GM15510 (cell line): Measurements from ENCODE around the gene LIPT2.

Experiments used
- POLR2A ChIP-seq: IDR thresholded peaks from 3 replicates; pipeline ENCODE4 v1.6.1; 2011; ENCODE audit warnings: borderline replicate concordance; ENCODE audit not compliant: insufficient read length; ENCODE audit errors: extremely low read depth

The LIPT2 gene

GRCh38 chr11:74520316-74520715 is 26.8 kb upstream of the LIPT2 start:
- no peak for TF ChIP-seq POLR2A

- TF ChIP-seq POLR2A = no peak
Observed at GRCh38 chr11:74519710-74520109, 26.2 kb upstream of the LIPT2 start.

- TF ChIP-seq POLR2A = no peak
Observed at GRCh38 chr11:74507582-74507981, 14.1 kb upstream of the LIPT2 start.

GRCh38 chr11:74506823-74507222 is 13.3 kb upstream of the LIPT2 start:
- TF ChIP-seq POLR2A = no peak

- TF ChIP-seq POLR2A = no peak
Observed at GRCh38 chr11:74505911-74506310, 12.4 kb upstream of the LIPT2 start.

GRCh38 chr11:74504100-74504691 is 10.7 kb upstream of the LIPT2 start:
- TF ChIP-seq POLR2A = no peak

- no peak for TF ChIP-seq POLR2A
Observed at GRCh38 chr11:74494916-74495315, 1.4 kb upstream of the LIPT2 start.

- no peak for TF ChIP-seq POLR2A
Observed at GRCh38 chr11:74493791-74494630, 487 bp upstream of the LIPT2 start.

GRCh38 chr11:74492084-74492483 is 1.4 kb downstream of the LIPT2 start:
- no peak for TF ChIP-seq POLR2A

- TF ChIP-seq POLR2A = no peak
Observed at GRCh38 chr11:74490941-74491340, 2.6 kb downstream of the LIPT2 start.

GRCh38 chr11:74487875-74488274 is 5.6 kb downstream of the LIPT2 start:
- no peak for TF ChIP-seq POLR2A

- no peak for TF ChIP-seq POLR2A
Observed at GRCh38 chr11:74485868-74486267, 7.7 kb downstream of the LIPT2 start.

GRCh38 chr11:74480688-74481417 is 12.7 kb downstream of the LIPT2 start:
- no peak for TF ChIP-seq POLR2A

- no peak for TF ChIP-seq POLR2A
Observed at GRCh38 chr11:74479732-74480123, 13.8 kb downstream of the LIPT2 start.
